Esophagus squamous epithelium (tissue), 4 donors: ENCODE results near the gene MOXD1.

ENCODE experiments used
- CTCF ChIP-seq, 6 experiments: fragments of 450-650 bp in 4 of 6; fragments of 200-600 bp in 2 of 6; sonication (generic) in 2 of 6; IDR thresholded peaks; one replicate each; pipeline ENCODE4 v1.5.1; 2016 to 2019; ENCODE audit warnings: antibody characterized with exemption in 6 of 6, mild to moderate bottlenecking in 4 of 6, moderate library complexity in 4 of 6
- POLR2A ChIP-seq, 4 donors: fragments of 450-650 bp; IDR thresholded peaks; one replicate each; pipeline ENCODE4 v1.6.1; 2017; ENCODE audit warnings: antibody characterized with exemption in 4 of 4, mild to moderate bottlenecking in 4 of 4, moderate library complexity in 3 of 4

- no peak for TF ChIP-seq POLR2A (IDR thresholded peaks at IDR 0.05)
- peak in 2 of 6 experiments; percentile 12 to 50 for TF ChIP-seq CTCF (IDR thresholded peaks at IDR 0.05)
Measured at GRCh38 chr6:132259070-132259469, 142.2 kb downstream of the MOXD1 start.
